K562 (cell line): ENCODE measurements around the gene C22orf39. TPM values are rescaled to one million over a fixed set of nuclear protein-coding genes. Genes with fewer than 3 reads are reported as not detected.

Experiments used
- BRD9 ChIP-seq: fragments of 450-650 bp; IDR thresholded peaks from 2 replicates; pipeline ENCODE4 v1.6.1; 2018; ENCODE audit warnings: low read depth; ENCODE audit not compliant: partially characterized antibody
- CBX1 ChIP-seq: sonication (generic); IDR thresholded peaks from 2 replicates; pipeline ENCODE4 v1.6.1; 2016; ENCODE audit warnings: antibody characterized with exemption, low read depth, mild to moderate bottlenecking
- DPF2 ChIP-seq: fragments of 450-650 bp; IDR thresholded peaks from 2 replicates; pipeline ENCODE4 v1.6.1; 2016
- GTF2F1 ChIP-seq: IDR thresholded peaks from 2 replicates; pipeline ENCODE4 v1.6.1; 2011; ENCODE audit warnings: low read depth, low read length, improper control_type of control experiment
- HDAC3 ChIP-seq: fragments of 450-650 bp; IDR thresholded peaks from 2 replicates; pipeline ENCODE4 v1.6.1; 2018; ENCODE audit warnings: borderline replicate concordance, mild to moderate bottlenecking, moderate library complexity; ENCODE audit not compliant: partially characterized antibody
- HDAC6 ChIP-seq: IDR thresholded peaks from 2 replicates; pipeline ENCODE4 v1.6.1; 2012; ENCODE audit warnings: low read depth, mild to moderate bottlenecking, control low read depth, inconsistent platforms, low read length, moderate library complexity
- HNRNPLL ChIP-seq: fragments of 200-400 bp; formaldehyde crosslinking; IDR thresholded peaks from 2 replicates; pipeline ENCODE4 v1.6.1; 2017; ENCODE audit warnings: low read length, low read depth, mild to moderate bottlenecking; ENCODE audit not compliant: poor library complexity, severe bottlenecking
- KLF1 ChIP-seq: fragments of 450-650 bp; IDR thresholded peaks from 2 replicates; pipeline ENCODE4 v1.6.1; 2016; ENCODE audit warnings: missing genetic modification characterization, missing compliant biosample characterization
- PCBP2 ChIP-seq: fragments of 200-400 bp; formaldehyde crosslinking; IDR thresholded peaks from 2 replicates; pipeline ENCODE4 v1.6.1; 2018; ENCODE audit warnings: low read length, low read depth, mild to moderate bottlenecking, moderate library complexity; ENCODE audit not compliant: poor library complexity, severe bottlenecking
- POU5F1 ChIP-seq: fragments of 150-350 bp; IDR thresholded peaks from 2 replicates; pipeline ENCODE4 v1.6.1; 2014; ENCODE audit warnings: borderline replicate concordance, low read length, low read depth, mild to moderate bottlenecking; ENCODE audit not compliant: partially characterized antibody
- PTBP1 ChIP-seq: fragments of 200-400 bp; formaldehyde crosslinking; IDR thresholded peaks from 2 replicates; pipeline ENCODE4 v1.6.1; 2017; ENCODE audit warnings: low read depth, low read length
- ZNF24 ChIP-seq: fragments of 450-650 bp; IDR thresholded peaks from 2 replicates; pipeline ENCODE4 v1.6.1; 2016
- ZNF274 ChIP-seq: IDR thresholded peaks from 2 replicates; pipeline ENCODE4 v1.6.1; 2011; ENCODE audit warnings: low read depth, mild to moderate bottlenecking, low read length, moderate library complexity, borderline replicate concordance
- ZNF644 ChIP-seq: fragments of 200-800 bp; sonication (Bioruptor generic); IDR thresholded peaks from 2 replicates; pipeline ENCODE4 v1.6.1; 2016; ENCODE audit warnings: low read depth, missing genetic modification characterization, missing compliant biosample characterization
- polyA plus RNA-seq, 8 experiments: library from polyadenylated mRNA; depleted of rRNA in 4 of 8; stranded (reverse) in 5 of 8; unstranded in 3 of 8; fragments of >200 nt; fragmentation: Nextera tagmentation in 2 of 8; fragmentation: Illumina TruSeq in 1 of 8; extraction: Ambion mirVana in 2 of 8; extraction: Trizol in 1 of 8; gene quantifications; 2 replicates each; pipeline versions ENCODE4 v1.2.1 to v1.2.3, GENCODE V29; 2011 to 2014; ENCODE audit warnings: inconsistent platforms in 1 of 8, missing spikeins in 1 of 8
- total RNA-seq, 7 experiments: library from RNA; depleted of rRNA in 6 of 7; stranded (reverse); fragments of >200 nt in 6 of 7; fragmentation: Illumina TruSeq in 2 of 7; extraction: Trizol in 2 of 7; gene quantifications; 2 replicates each; pipeline versions ENCODE4 v1.2.1 to v1.2.3, GENCODE V29; 2011 to 2021; ENCODE audit warnings: low replicate concordance in 1 of 7
- TF ChIP-seq, protein P1 (sequence below): fragments of 250-450 bp; sonication (Bioruptor Pico); IDR thresholded peaks from 2 replicates; pipeline ENCODE4 v1.8.0; 2021; ENCODE audit warnings: borderline replicate concordance, mild to moderate bottlenecking, moderate library complexity; ENCODE audit not compliant: poor library complexity, severe bottlenecking
- TF ChIP-seq, protein P2 (sequence below): fragments of 250-450 bp; sonication (Bioruptor Pico); IDR thresholded peaks from 2 replicates; pipeline ENCODE4 v1.8.0; 2022; ENCODE audit warnings: moderate library complexity, mild to moderate bottlenecking, inconsistent platforms
- TF ChIP-seq, protein P3 (sequence below): conservative IDR thresholded peaks from 2 replicates; pipeline ENCODE4 v1.6.1; 2011; ENCODE audit warnings: low read depth, mild to moderate bottlenecking, low read length; ENCODE audit not compliant: control insufficient read depth
- TF ChIP-seq, protein P4 (sequence below): sonication (generic); formaldehyde crosslinking; IDR thresholded peaks from 2 replicates; pipeline ENCODE4 v1.9.0; 2022; ENCODE audit warnings: mild to moderate bottlenecking, missing genetic modification reagents
- TF ChIP-seq, protein P5 (sequence below): sonication (generic); formaldehyde crosslinking; IDR thresholded peaks from 2 replicates; pipeline ENCODE4 v1.8.0; 2022; ENCODE audit warnings: mild to moderate bottlenecking, missing genetic modification reagents

The C22orf39 gene
- total and polyA plus RNA-seq, 9 of the 15 experiments (the other 6 are each of a cell fraction or from before 2014, with no cell fraction given): 20.4 to 139 (median 66.8) TPM

DNA sequence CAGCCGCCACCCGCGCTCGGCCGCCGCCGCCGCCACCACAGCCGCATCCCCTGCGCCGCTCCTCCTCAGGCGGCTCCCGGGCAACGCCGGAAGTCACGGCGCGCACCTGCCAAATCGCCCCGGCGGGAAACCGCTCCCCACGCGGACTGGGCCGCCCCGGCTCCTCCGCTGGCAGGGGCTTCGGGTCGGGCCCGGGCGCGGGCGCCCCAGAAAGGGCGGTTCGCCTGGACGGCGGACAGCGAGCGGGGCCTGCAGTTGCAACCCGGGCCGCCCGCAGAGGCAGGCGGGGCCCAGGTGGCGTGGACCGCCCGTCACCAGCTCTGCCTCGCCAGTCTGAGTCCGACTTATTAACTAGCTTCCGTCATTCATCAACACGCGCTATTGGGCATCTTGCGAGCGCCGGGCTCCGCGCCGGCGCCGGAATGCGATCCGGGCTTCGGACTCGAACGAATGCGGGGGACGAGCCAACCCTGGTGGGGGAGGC, 15.8 kb downstream of the C22orf39 start, which contains the start of gene HIRA (continued):
- 0 out of 2 replicates have a peak, but pooled peaks have one; percentile 75 for TF ChIP-seq GTF2F1
- TF ChIP-seq, protein P1, sequence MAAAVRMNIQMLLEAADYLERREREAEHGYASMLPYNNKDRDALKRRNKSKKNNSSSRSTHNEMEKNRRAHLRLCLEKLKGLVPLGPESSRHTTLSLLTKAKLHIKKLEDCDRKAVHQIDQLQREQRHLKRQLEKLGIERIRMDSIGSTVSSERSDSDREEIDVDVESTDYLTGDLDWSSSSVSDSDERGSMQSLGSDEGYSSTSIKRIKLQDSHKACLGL (CRISPR knock-in tag): peak; percentile 87
- TF ChIP-seq, protein P2, sequence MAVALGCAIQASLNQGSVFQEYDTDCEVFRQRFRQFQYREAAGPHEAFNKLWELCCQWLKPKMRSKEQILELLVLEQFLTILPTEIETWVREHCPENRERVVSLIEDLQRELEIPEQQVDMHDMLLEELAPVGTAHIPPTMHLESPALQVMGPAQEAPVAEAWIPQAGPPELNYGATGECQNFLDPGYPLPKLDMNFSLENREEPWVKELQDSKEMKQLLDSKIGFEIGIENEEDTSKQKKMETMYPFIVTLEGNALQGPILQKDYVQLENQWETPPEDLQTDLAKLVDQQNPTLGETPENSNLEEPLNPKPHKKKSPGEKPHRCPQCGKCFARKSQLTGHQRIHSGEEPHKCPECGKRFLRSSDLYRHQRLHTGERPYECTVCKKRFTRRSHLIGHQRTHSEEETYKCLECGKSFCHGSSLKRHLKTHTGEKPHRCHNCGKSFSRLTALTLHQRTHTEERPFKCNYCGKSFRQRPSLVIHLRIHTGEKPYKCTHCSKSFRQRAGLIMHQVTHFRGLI: 0 out of 2 replicates have a peak, but pooled peaks have one; percentile 49
- no peak for TF ChIP-seq HNRNPLL
- no peak for TF ChIP-seq ZNF24
- no peak for TF ChIP-seq BRD9
- TF ChIP-seq CBX1: no peak
- TF ChIP-seq DPF2: no peak
- TF ChIP-seq, protein P3, sequence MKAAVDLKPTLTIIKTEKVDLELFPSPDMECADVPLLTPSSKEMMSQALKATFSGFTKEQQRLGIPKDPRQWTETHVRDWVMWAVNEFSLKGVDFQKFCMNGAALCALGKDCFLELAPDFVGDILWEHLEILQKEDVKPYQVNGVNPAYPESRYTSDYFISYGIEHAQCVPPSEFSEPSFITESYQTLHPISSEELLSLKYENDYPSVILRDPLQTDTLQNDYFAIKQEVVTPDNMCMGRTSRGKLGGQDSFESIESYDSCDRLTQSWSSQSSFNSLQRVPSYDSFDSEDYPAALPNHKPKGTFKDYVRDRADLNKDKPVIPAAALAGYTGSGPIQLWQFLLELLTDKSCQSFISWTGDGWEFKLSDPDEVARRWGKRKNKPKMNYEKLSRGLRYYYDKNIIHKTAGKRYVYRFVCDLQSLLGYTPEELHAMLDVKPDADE: no peak
- no peak for TF ChIP-seq HDAC6
- TF ChIP-seq ZNF274: peak; percentile 52; the same call in 1 of the 2 replicates
- TF ChIP-seq ZNF644 (tag): no peak
- 0 out of 2 replicates have a peak, but pooled peaks have one; percentile 50 for TF ChIP-seq PTBP1
- no peak for TF ChIP-seq KLF1 (tag)
- TF ChIP-seq, protein P4, sequence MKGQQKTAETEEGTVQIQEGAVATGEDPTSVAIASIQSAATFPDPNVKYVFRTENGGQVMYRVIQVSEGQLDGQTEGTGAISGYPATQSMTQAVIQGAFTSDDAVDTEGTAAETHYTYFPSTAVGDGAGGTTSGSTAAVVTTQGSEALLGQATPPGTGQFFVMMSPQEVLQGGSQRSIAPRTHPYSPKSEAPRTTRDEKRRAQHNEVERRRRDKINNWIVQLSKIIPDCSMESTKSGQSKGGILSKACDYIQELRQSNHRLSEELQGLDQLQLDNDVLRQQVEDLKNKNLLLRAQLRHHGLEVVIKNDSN (CRISPR knock-in tag): no peak
- TF ChIP-seq, protein P5, sequence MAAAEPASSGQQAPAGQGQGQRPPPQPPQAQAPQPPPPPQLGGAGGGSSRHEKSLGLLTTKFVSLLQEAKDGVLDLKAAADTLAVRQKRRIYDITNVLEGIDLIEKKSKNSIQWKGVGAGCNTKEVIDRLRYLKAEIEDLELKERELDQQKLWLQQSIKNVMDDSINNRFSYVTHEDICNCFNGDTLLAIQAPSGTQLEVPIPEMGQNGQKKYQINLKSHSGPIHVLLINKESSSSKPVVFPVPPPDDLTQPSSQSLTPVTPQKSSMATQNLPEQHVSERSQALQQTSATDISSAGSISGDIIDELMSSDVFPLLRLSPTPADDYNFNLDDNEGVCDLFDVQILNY (CRISPR knock-in tag): no peak
- TF ChIP-seq PCBP2: no peak
- peak; percentile 36 for TF ChIP-seq POU5F1
- no peak for TF ChIP-seq HDAC3
